ENCODE data around the gene CDS2. TPM values are rescaled to one million over a fixed set of nuclear protein-coding genes. Genes with fewer than 3 reads are reported as not detected.

Gene CDS2
- total RNA-seq, 1 experiment from 2014 or later: 67.4 TPM

GRCh38 chr20:5133998-5134397, 7.2 kb downstream of the CDS2 start:
- H3K27ac ChIP-seq (ENCODE audit: low read depth, low read length, poor library complexity, severe bottlenecking): no peak overlapping the region
- no peak overlapping the region for H3K4me3 ChIP-seq (ENCODE audit: low read depth, low read length, poor library complexity, severe bottlenecking)
- H3K4me1 ChIP-seq (ENCODE audit: insufficient read depth, low read length, poor library complexity, severe bottlenecking): peaks cover 38% of the 10 kb centered on the region
- ChIA-PET CTCF (no interaction called here), POLR2A (ENCODE audit: low non-redundant PET) (no interaction called here)
- no peaks in the 10 kb centered on the region for H3K9me3 ChIP-seq (ENCODE audit: low read depth, low read length, poor library complexity, severe bottlenecking)
- TF ChIP-seq EZH2 (IDR thresholded peaks at IDR 0.05; ENCODE audit: borderline replicate concordance, low read depth, low read length, poor library complexity, severe bottlenecking): no peak
- no peak for TF ChIP-seq CTCF (conservative IDR thresholded peaks at IDR 0.05; ENCODE audit: low read depth, low read length)
- H3K36me3 ChIP-seq (ENCODE audit: insufficient read depth, low read length, poor library complexity, severe bottlenecking): peaks cover 3% of the 10 kb centered on the region
- no peak for DNase-seq (ENCODE audit: low spot score)
- no TSS peak for BruUV-seq (replicated peaks)
- intact Hi-C loops (cut with micrococcal nuclease; ENCODE audit: unreplicated experiment): loop anchor here (5.0 kb wide), 1 partner anchor 33 kb away; no protein-coding TSS in a partner anchor
- H3K27me3 ChIP-seq (replicated peaks; ENCODE audit: insufficient read depth, low read depth, low read length, poor library complexity): no peaks in the 10 kb centered on the region

- Histone ChIP-seq H3K9me3 (ENCODE audit: low read depth, low read length, poor library complexity, severe bottlenecking) (no peaks in the 10 kb centered on the region), H3K4me1 (ENCODE audit: insufficient read depth, low read length, poor library complexity, severe bottlenecking) (peaks cover 32% of the 10 kb centered on the region), H3K27ac (ENCODE audit: low read depth, low read length, poor library complexity, severe bottlenecking) (peak overlapping the region; percentile 58), H3K4me3 (ENCODE audit: low read depth, low read length, poor library complexity, severe bottlenecking) (no peak overlapping the region), H3K27me3 (replicated peaks; ENCODE audit: insufficient read depth, low read depth, low read length, poor library complexity) (no peaks in the 10 kb centered on the region), H3K36me3 (ENCODE audit: insufficient read depth, low read length, poor library complexity, severe bottlenecking) (no peaks in the 10 kb centered on the region)
- BruUV-seq (replicated peaks): no TSS peak
- DNase-seq (ENCODE audit: low spot score): peak; percentile 29
- POLR2A ChIA-PET (ENCODE audit: low non-redundant PET): no interaction called here
- no peak for TF ChIP-seq CTCF (conservative IDR thresholded peaks at IDR 0.05; ENCODE audit: low read depth, low read length)
- no peak for TF ChIP-seq EZH2 (IDR thresholded peaks at IDR 0.05; ENCODE audit: borderline replicate concordance, low read depth, low read length, poor library complexity, severe bottlenecking)
- intact Hi-C loops (cut with micrococcal nuclease; ENCODE audit: unreplicated experiment): no loop called here
- CTCF ChIA-PET: no interaction called here
These were observed 8.7 kb downstream of the CDS2 start for GRCh38 chr20:5135363-5136012.

GRCh38 chr20:5136096-5136495, 9.3 kb downstream of the CDS2 start:
- Histone ChIP-seq H3K9me3 (ENCODE audit: low read depth, low read length, poor library complexity, severe bottlenecking) (no peaks in the 10 kb centered on the region), H3K27ac (ENCODE audit: low read depth, low read length, poor library complexity, severe bottlenecking) (no peak overlapping the region), H3K4me1 (ENCODE audit: insufficient read depth, low read length, poor library complexity, severe bottlenecking) (peaks cover 30% of the 10 kb centered on the region), H3K36me3 (ENCODE audit: insufficient read depth, low read length, poor library complexity, severe bottlenecking) (no peaks in the 10 kb centered on the region), H3K27me3 (replicated peaks; ENCODE audit: insufficient read depth, low read depth, low read length, poor library complexity) (no peaks in the 10 kb centered on the region), H3K4me3 (ENCODE audit: low read depth, low read length, poor library complexity, severe bottlenecking) (no peak overlapping the region)
- intact Hi-C loops (cut with micrococcal nuclease; ENCODE audit: unreplicated experiment): no loop called here
- POLR2A ChIA-PET (ENCODE audit: low non-redundant PET): no interaction called here
- DNase-seq (ENCODE audit: low spot score): no peak
- no peak for TF ChIP-seq CTCF (conservative IDR thresholded peaks at IDR 0.05; ENCODE audit: low read depth, low read length)
- TF ChIP-seq EZH2 (IDR thresholded peaks at IDR 0.05; ENCODE audit: borderline replicate concordance, low read depth, low read length, poor library complexity, severe bottlenecking): no peak
- CTCF ChIA-PET: no interaction called here
- no TSS peak for BruUV-seq (replicated peaks)
